ENCODE results near the gene SUN1.
"Not testable (repeated sequence)": the region's sequence is repeated elsewhere in the genome, so short reads cannot be mapped to it uniquely, and the experiment has no call there.

SUN1 gene

GRCh38 chr7:832167-832967, at the start of gene SUN1:
TSS of gene SUN1 (plus strand) at chr7:832476. CDS start at chr7:832525, 49 bp downstream.
- peak; percentile 72 for DNase-seq

- no peak for DNase-seq
Observed at GRCh38 chr7:782718-783449, 49.4 kb upstream of the SUN1 start.

GRCh38 chr7:783556-784490, 48.5 kb upstream of the SUN1 start:
- no peak for DNase-seq

- no peak for DNase-seq
Observed at GRCh38 chr7:784971-785370, 47.3 kb upstream of the SUN1 start.

- no peak for DNase-seq
Observed at GRCh38 chr7:785416-785815, 46.9 kb upstream of the SUN1 start.

GRCh38 chr7:786472-787255, 45.6 kb upstream of the SUN1 start:
- DNase-seq = peak; percentile 87

GRCh38 chr7:787332-788240, 44.7 kb upstream of the SUN1 start:
- DNase-seq = no peak

- no peak for DNase-seq
Observed at GRCh38 chr7:791519-791918, 40.8 kb upstream of the SUN1 start.

GRCh38 chr7:794207-794606, 38.1 kb upstream of the SUN1 start:
- DNase-seq = no peak

- no peak for DNase-seq
Observed at GRCh38 chr7:794671-795329, 37.5 kb upstream of the SUN1 start.

GRCh38 chr7:796434-797169, 35.7 kb upstream of the SUN1 start:
- not testable (repeated sequence) for DNase-seq

- DNase-seq = no peak
Observed at GRCh38 chr7:798921-799470, 33.3 kb upstream of the SUN1 start.

GRCh38 chr7:800692-801091, 31.6 kb upstream of the SUN1 start:
- no peak for DNase-seq

- DNase-seq = not testable (repeated sequence)
Observed at GRCh38 chr7:801351-801750, 30.9 kb upstream of the SUN1 start.

GRCh38 chr7:801940-802381, 30.3 kb upstream of the SUN1 start:
- DNase-seq = no peak

- no peak for DNase-seq
Observed at GRCh38 chr7:802500-803242, 29.6 kb upstream of the SUN1 start.

- DNase-seq = no peak
Observed at GRCh38 chr7:803243-803635, 29.0 kb upstream of the SUN1 start.

- DNase-seq = not testable (repeated sequence)
Observed at GRCh38 chr7:803796-804195, 28.5 kb upstream of the SUN1 start.

- no peak for DNase-seq
Observed at GRCh38 chr7:805261-805660, 27.0 kb upstream of the SUN1 start.

Data from activated CD8-positive, alpha-beta memory T cell treated with anti-CD3 and anti-CD28 coated beads, Interleukin-2, amount 50 U/mL, for 48 hours (primary cell).